H1 (cell line): ENCODE results near the gene EPHA3. TPM values are rescaled to one million over a fixed set of nuclear protein-coding genes. Genes with fewer than 3 reads are reported as not detected.

ENCODE experiments used
- BACH1 ChIP-seq: IDR thresholded peaks from 2 replicates; pipeline ENCODE4 v1.6.1; 2012; ENCODE audit warnings: low read length, improper control_type of control experiment
- BCL11A ChIP-seq, 2 experiments: IDR thresholded peaks; one replicate each; pipeline ENCODE4 v1.6.1; 2011; ENCODE audit warnings: low read depth in 2 of 2, low read length in 2 of 2, mild to moderate bottlenecking in 2 of 2
- CHD7 ChIP-seq: fragments of 300-600 bp; sonication (generic); IDR thresholded peaks from 2 replicates; pipeline ENCODE4 v1.7.1; 2012; ENCODE audit warnings: low read length, moderate library complexity, mild to moderate bottlenecking, inconsistent platforms; ENCODE audit not compliant: insufficient replicate concordance
- KDM5A ChIP-seq: fragments of 200-600 bp; IDR thresholded peaks from 2 replicates; pipeline ENCODE4 v1.7.1; 2012; ENCODE audit warnings: mild to moderate bottlenecking, low read length, inconsistent platforms, mixed read lengths
- NANOG ChIP-seq: IDR thresholded peaks from 2 replicates; pipeline ENCODE4 v1.6.1; 2011; ENCODE audit warnings: low read length, low read depth, mild to moderate bottlenecking, inconsistent platforms; ENCODE audit not compliant: insufficient read depth, poor library complexity, severe bottlenecking
- RAD21 ChIP-seq, 2 experiments: IDR thresholded peaks in 1 of 2; conservative IDR thresholded peaks in 1 of 2; 2 replicates each; pipeline ENCODE4 v1.6.1; 2011; ENCODE audit warnings: low read depth in 2 of 2, low read length in 2 of 2, improper control_type of control experiment in 1 of 2, inconsistent platforms in 1 of 2, mild to moderate bottlenecking in 1 of 2, moderate library complexity in 1 of 2
- RBBP5 ChIP-seq: IDR thresholded peaks from 2 replicates; pipeline ENCODE4 v1.7.1; 2012; ENCODE audit warnings: low read depth, mild to moderate bottlenecking, inconsistent platforms, low read length, moderate library complexity, borderline replicate concordance
- TBP ChIP-seq: IDR thresholded peaks from 2 replicates; pipeline ENCODE4 v1.6.1; 2011; ENCODE audit warnings: low read depth, low read length, improper control_type of control experiment
- TCF12 ChIP-seq: IDR thresholded peaks from 2 replicates; pipeline ENCODE4 v1.6.1; 2011; ENCODE audit warnings: low read depth, mild to moderate bottlenecking, low read length
- ZNF274 ChIP-seq: IDR thresholded peaks from 2 replicates; pipeline ENCODE4 v1.7.0; 2012; ENCODE audit warnings: low read length, borderline replicate concordance; ENCODE audit errors: extremely low read depth
- polyA plus RNA-seq, 7 experiments: library from polyadenylated mRNA; depleted of rRNA in 3 of 7; stranded (reverse) in 5 of 7; unstranded in 2 of 7; fragments of >200 nt in 5 of 7; fragments of 200-250 nt in 2 of 7; gene quantifications; 1 replicate in 5 of 7; 2 replicates in 1 of 7; 4 replicates in 1 of 7; pipeline versions ENCODE4 v1.2.1 to v1.2.3, GENCODE V29; 2011 to 2013; ENCODE audit warnings: missing spikeins in 2 of 7, mixed read lengths in 2 of 7
- total RNA-seq: library from RNA; stranded (reverse); fragmentation: NEBNext Ultra II Directional; extraction: Animal tissue kit (Norgen Biotek cat#: 25700); gene quantifications from 2 replicates; pipeline ENCODE4 v1.2.1, GENCODE V29; 2021

EPHA3 gene
- total and polyA plus RNA-seq, 2 of the 8 experiments (the other 6 are each of a cell fraction or from before 2014, with no cell fraction given) = 0.09 to 0.22 TPM

- TF ChIP-seq CHD7 (no peak), TBP (no peak), NANOG (peak; percentile 66), BCL11A (IDR thresholded peaks at IDR 0.05; ENCODE audit: low read depth in 2 of 2, low read length in 2 of 2) (peak in 1 of 2 experiments; percentile 29), TCF12 (no peak; the same call in 1 of the 2 replicates), RBBP5 (no peak), KDM5A (no peak), RAD21 (IDR thresholded peaks at IDR 0.05 in 1 of 2, conservative IDR thresholded peaks at IDR 0.05 in 1 of 2; ENCODE audit: low read depth in 2 of 2, low read length in 2 of 2) (peak in 1 of 2 experiments; percentile 9; a peak in 1 of 4 replicates), BACH1 (no peak), ZNF274 (no peak)
These were observed 171.0 kb downstream of the EPHA3 start (continued) for GRCh38 chr3:89278302-89279025.
